ENCODE measurements around the gene PRLR. TPM values are rescaled to one million over a fixed set of nuclear protein-coding genes. Genes with fewer than 3 reads are reported as not detected.

The PRLR gene
- total RNA-seq, 4 donors from 2014 or later, result 15.8 to 80.6 (median 48.0) TPM

DNA sequence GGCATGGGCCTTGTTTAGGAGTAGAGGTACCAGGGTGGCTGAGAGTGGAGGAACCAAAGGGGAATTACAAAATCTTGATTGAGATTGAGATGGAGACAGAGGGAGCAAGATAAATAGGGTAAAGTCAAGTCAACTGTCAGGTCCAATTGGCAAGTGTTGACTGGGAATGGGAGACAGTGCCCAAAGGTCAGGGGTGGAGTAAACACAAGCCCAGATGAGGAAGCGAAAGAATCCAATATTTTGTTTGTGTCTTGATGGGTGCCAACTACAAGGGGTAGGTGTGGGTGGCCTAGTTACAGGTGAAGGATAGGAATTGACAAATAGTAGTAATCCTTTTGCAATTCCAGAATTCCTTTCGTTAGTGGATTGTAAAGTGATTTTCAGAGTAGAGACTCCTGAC, 107.5 kb downstream of the PRLR start:
- H3K27ac ChIP-seq, result no peak overlapping the region
- no peaks in the 10 kb centered on the region for H3K9me3 ChIP-seq
- no peaks in the 10 kb centered on the region for H3K27me3 ChIP-seq
- DNase-seq, result no peak
- no peak for TF ChIP-seq POLR2A (IDR thresholded peaks at IDR 0.05)
- H3K36me3 ChIP-seq, result no peaks in the 10 kb centered on the region
- peaks cover 0 to 6% of the 10 kb centered on the region in 2 donors for H3K4me1 ChIP-seq
- no peak overlapping the region for H3K4me3 ChIP-seq
- intact Hi-C loops (cut with DNase I; ENCODE audit: low total_unique reads), result no loop called here

DNA sequence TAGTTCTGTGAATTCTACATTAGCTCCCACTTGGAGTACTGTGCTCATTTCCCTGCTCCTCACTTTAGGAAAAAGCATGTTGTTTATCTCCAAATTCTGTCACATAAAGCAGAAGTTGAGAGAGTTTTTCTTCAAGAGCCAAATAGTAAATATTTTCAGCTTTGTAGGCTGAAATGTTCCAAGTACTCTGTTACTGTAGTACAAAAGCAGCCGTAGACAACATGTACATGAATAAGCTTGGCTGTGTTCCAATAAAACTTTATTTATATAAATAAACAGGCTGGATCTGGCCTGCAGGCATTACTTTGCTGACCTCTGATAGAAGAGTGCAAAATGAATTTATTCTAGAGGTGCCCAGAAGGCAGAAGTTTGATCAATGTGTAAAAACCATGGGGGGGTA, 109.6 kb downstream of the PRLR start:
- no peak overlapping the region for H3K4me3 ChIP-seq
- peaks cover 0 to 6% of the 10 kb centered on the region in 2 donors for H3K4me1 ChIP-seq

DNA sequence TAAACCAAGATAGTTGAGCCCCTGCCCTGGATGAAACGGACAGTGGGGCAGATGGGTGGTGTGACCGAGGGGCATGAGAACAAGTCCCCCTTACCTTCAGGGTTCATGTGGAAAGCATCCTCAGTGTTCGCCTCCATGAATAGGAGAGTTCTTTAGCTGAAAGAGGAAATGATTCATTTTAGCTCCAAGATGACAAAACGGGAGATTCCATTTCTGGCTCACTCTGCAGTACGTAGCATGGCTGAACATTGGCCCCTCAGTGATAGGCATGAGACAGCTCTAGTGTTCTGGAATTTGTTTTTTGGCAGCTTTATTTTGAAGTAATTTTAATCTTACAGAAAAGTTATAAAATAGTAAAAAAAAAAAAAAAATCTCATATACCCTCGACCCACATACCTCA, 112.3 kb downstream of the PRLR start:
- no peak for DNase-seq
- H3K27me3 ChIP-seq, result no peaks in the 10 kb centered on the region
- intact Hi-C loops (cut with DNase I; ENCODE audit: low total_unique reads), result no loop called here
- no peak overlapping the region for H3K4me3 ChIP-seq
- TF ChIP-seq, protein P1, sequence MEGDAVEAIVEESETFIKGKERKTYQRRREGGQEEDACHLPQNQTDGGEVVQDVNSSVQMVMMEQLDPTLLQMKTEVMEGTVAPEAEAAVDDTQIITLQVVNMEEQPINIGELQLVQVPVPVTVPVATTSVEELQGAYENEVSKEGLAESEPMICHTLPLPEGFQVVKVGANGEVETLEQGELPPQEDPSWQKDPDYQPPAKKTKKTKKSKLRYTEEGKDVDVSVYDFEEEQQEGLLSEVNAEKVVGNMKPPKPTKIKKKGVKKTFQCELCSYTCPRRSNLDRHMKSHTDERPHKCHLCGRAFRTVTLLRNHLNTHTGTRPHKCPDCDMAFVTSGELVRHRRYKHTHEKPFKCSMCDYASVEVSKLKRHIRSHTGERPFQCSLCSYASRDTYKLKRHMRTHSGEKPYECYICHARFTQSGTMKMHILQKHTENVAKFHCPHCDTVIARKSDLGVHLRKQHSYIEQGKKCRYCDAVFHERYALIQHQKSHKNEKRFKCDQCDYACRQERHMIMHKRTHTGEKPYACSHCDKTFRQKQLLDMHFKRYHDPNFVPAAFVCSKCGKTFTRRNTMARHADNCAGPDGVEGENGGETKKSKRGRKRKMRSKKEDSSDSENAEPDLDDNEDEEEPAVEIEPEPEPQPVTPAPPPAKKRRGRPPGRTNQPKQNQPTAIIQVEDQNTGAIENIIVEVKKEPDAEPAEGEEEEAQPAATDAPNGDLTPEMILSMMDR (IDR thresholded peaks at IDR 0.05), result no peak
- TF ChIP-seq POLR2A (IDR thresholded peaks at IDR 0.05), result no peak
- no peaks in the 10 kb centered on the region for H3K9me3 ChIP-seq
- H3K27ac ChIP-seq, result no peak overlapping the region
- H3K4me1 ChIP-seq, result peaks cover 0 to 6% of the 10 kb centered on the region in 2 donors
- no peaks in the 10 kb centered on the region for H3K36me3 ChIP-seq

More for the DNA sequence above, 109.6 kb downstream of the PRLR start:
- DNase-seq, result no peak
- TF ChIP-seq, protein P1 (IDR thresholded peaks at IDR 0.05), result no peak
- no peak for TF ChIP-seq POLR2A (IDR thresholded peaks at IDR 0.05)
- Histone ChIP-seq H3K27me3 (no peaks in the 10 kb centered on the region), H3K27ac (peak overlapping the region in 1 of 2 donors; percentile 28), H3K36me3 (no peaks in the 10 kb centered on the region), H3K9me3 (no peaks in the 10 kb centered on the region)
- intact Hi-C loops (cut with DNase I; ENCODE audit: low total_unique reads), result no loop called here

DNA sequence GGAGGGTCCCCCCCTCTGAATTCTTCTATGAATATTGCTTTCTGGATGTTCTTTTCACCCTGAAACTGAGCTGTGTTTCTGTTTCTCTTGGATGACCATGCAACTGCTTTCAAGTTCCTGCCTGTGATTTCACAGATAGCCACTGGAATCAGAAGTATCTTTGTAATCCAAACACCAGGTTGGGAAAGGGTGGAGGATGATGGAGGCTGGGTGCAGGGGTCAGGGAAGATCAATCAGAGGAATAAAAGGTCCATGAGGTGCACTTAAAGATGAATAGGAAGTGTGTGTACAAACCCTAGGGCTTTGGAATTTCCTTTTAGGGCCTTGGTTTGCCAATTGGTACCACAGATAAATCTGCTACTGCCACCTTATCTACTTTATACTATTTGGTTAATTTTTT, 114.4 kb downstream of the PRLR start:
- no peak for DNase-seq
- TF ChIP-seq, protein P1 (IDR thresholded peaks at IDR 0.05), result no peak
- no peaks in the 10 kb centered on the region for H3K36me3 ChIP-seq
- H3K27ac ChIP-seq, result no peak overlapping the region
- no peaks in the 10 kb centered on the region for H3K27me3 ChIP-seq
- H3K9me3 ChIP-seq, result no peaks in the 10 kb centered on the region
- peaks cover 0 to 6% of the 10 kb centered on the region in 2 donors for H3K4me1 ChIP-seq
- H3K4me3 ChIP-seq, result no peak overlapping the region
- intact Hi-C loops (cut with DNase I; ENCODE audit: low total_unique reads), result no loop called here

DNA sequence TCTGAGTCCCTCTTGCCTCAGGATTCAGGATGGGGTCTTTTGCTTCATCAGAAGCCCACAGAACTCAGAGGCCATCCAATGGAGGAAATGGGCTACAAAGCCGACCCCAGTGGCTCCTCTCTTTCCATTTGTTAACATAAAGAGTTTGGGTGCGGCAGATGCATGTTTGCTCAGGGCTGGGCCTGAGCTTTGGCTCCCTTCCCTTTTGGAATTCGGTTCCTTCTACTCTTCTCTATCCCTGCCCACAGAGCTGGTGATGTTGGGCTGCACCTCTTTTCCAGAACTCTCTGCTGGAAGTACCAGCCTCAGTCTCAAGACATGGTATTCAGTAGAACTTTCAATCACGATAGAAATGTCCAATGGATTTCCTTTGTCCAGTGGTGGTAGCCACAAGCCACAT, 115.6 kb downstream of the PRLR start:
- H3K27ac ChIP-seq, result no peak overlapping the region

More for the DNA sequence above, 115.6 kb downstream of the PRLR start:
- H3K4me3 ChIP-seq, result no peak overlapping the region
- H3K27me3 ChIP-seq, result no peaks in the 10 kb centered on the region
- DNase-seq, result no peak
- no peak for TF ChIP-seq POLR2A (IDR thresholded peaks at IDR 0.05)
- TF ChIP-seq, protein P1 (IDR thresholded peaks at IDR 0.05), result no peak
- no peaks in the 10 kb centered on the region for H3K9me3 ChIP-seq
- intact Hi-C loops (cut with DNase I; ENCODE audit: low total_unique reads), result no loop called here
- H3K36me3 ChIP-seq, result no peaks in the 10 kb centered on the region
- no peaks in the 10 kb centered on the region for H3K4me1 ChIP-seq

All from uterus (tissue), 4 donors.